HepG2 (cell line): ENCODE data around the gene ASB16. TPM values are rescaled to one million over a fixed set of nuclear protein-coding genes. Genes with fewer than 3 reads are reported as not detected.

ENCODE experiments used
- CC2D1A ChIP-seq: sonication (generic); formaldehyde crosslinking; IDR thresholded peaks from 2 replicates; pipeline ENCODE4 v1.8.1; 2023; ENCODE audit warnings: mild to moderate bottlenecking, missing genetic modification reagents
- HDAC2 ChIP-seq: sonication (generic); formaldehyde crosslinking; IDR thresholded peaks from 2 replicates; pipeline ENCODE4 v1.4.0; 2020; ENCODE audit warnings: missing genetic modification reagents
- HDAC6 ChIP-seq: fragments of 200-600 bp; sonication (generic); IDR thresholded peaks from 2 replicates; pipeline ENCODE4 v1.7.0; 2017; ENCODE audit warnings: mild to moderate bottlenecking, antibody characterized with exemption, low read length, low read depth
- HES4 ChIP-seq: sonication (generic); formaldehyde crosslinking; IDR thresholded peaks from 2 replicates; pipeline ENCODE4 v1.9.0; 2021; ENCODE audit warnings: mild to moderate bottlenecking, missing genetic modification reagents, borderline replicate concordance
- HIVEP1 ChIP-seq: sonication (generic); formaldehyde crosslinking; IDR thresholded peaks from 2 replicates; pipeline ENCODE4 v1.4.0; 2020; ENCODE audit warnings: mild to moderate bottlenecking, missing genetic modification reagents
- HNF4A ChIP-seq: sonication (generic); formaldehyde crosslinking; IDR thresholded peaks from 2 replicates; pipeline ENCODE4 v1.4.0; 2020; ENCODE audit warnings: missing genetic modification reagents
- RFX3 ChIP-seq: IDR thresholded peaks from 2 replicates; pipeline ENCODE4 v1.6.1; 2016; ENCODE audit warnings: missing biosample characterization, missing genetic modification reagents
- RXRB ChIP-seq: IDR thresholded peaks from 2 replicates; pipeline ENCODE4 v1.6.1; 2016; ENCODE audit warnings: borderline replicate concordance, missing genetic modification reagents, missing compliant biosample characterization
- SMAD3 ChIP-seq: sonication (generic); formaldehyde crosslinking; IDR thresholded peaks from 2 replicates; pipeline ENCODE4 v1.4.0; 2020; ENCODE audit warnings: missing genetic modification reagents
- SSRP1 ChIP-seq: IDR thresholded peaks from 2 replicates; pipeline ENCODE4 v1.6.1; 2016; ENCODE audit warnings: control low read depth
- STAG1 ChIP-seq: sonication (generic); formaldehyde crosslinking; IDR thresholded peaks from 2 replicates; pipeline ENCODE4 v1.4.0; 2020; ENCODE audit warnings: missing genetic modification reagents
- TCF7 ChIP-seq: sonication (generic); IDR thresholded peaks from 2 replicates; pipeline ENCODE4 v1.6.1; 2016; ENCODE audit warnings: antibody characterized with exemption, low read depth
- ZBTB38 ChIP-seq: sonication (generic); formaldehyde crosslinking; IDR thresholded peaks from 2 replicates; pipeline ENCODE4 v1.5.1; 2020; ENCODE audit warnings: mild to moderate bottlenecking, missing genetic modification reagents
- ZNF136 ChIP-seq: sonication (generic); formaldehyde crosslinking; IDR thresholded peaks from 2 replicates; pipeline ENCODE4 v1.8.1; 2022; ENCODE audit warnings: low read depth, mild to moderate bottlenecking, moderate library complexity, missing genetic modification reagents
- ZNF225 ChIP-seq: sonication (generic); formaldehyde crosslinking; IDR thresholded peaks from 2 replicates; pipeline ENCODE4 v1.4.0; 2020; ENCODE audit warnings: mild to moderate bottlenecking, missing genetic modification reagents
- ZNF557 ChIP-seq: sonication (generic); formaldehyde crosslinking; IDR thresholded peaks from 2 replicates; pipeline ENCODE4 v1.4.0; 2020; ENCODE audit warnings: missing genetic modification reagents
- ZNF589 ChIP-seq: sonication (generic); formaldehyde crosslinking; conservative IDR thresholded peaks from 2 replicates; pipeline ENCODE4 v1.8.0; 2022; ENCODE audit warnings: mild to moderate bottlenecking, moderate library complexity, missing genetic modification reagents
- ZNF768 ChIP-seq: sonication (generic); formaldehyde crosslinking; IDR thresholded peaks from 2 replicates; pipeline ENCODE4 v1.4.0; 2020; ENCODE audit warnings: missing genetic modification reagents
- polyA plus RNA-seq, 8 experiments: library from polyadenylated mRNA; depleted of rRNA in 3 of 8; stranded (reverse) in 7 of 8; unstranded in 1 of 8; fragments of >200 nt; fragmentation: Illumina TruSeq in 4 of 8; extraction: Trizol in 4 of 8; gene quantifications; 2 replicates each; pipeline versions ENCODE4 v1.2.1 to v1.2.3, GENCODE V29; 2011 to 2016; ENCODE audit warnings: low read depth in 4 of 8, missing spikeins in 1 of 8, mixed read lengths in 1 of 8; ENCODE audit not compliant: insufficient read depth in 1 of 8
- total RNA-seq, 5 experiments: library from RNA; depleted of rRNA; stranded (reverse); fragments of >200 nt; fragmentation: Illumina TruSeq; extraction: Trizol; gene quantifications; 2 replicates each; pipeline ENCODE4 v1.2.3, GENCODE V29; 2016; ENCODE audit warnings: low read depth in 1 of 5
- TF ChIP-seq, protein P1 (sequence below): sonication (generic); formaldehyde crosslinking; IDR thresholded peaks from 2 replicates; pipeline ENCODE4 v1.8.0; 2022; ENCODE audit warnings: mild to moderate bottlenecking, missing genetic modification reagents
- TF ChIP-seq, protein P2 (sequence below): sonication (generic); formaldehyde crosslinking; conservative IDR thresholded peaks from 2 replicates; pipeline ENCODE4 v1.8.0; 2022; ENCODE audit warnings: mild to moderate bottlenecking, moderate library complexity, missing genetic modification reagents
- TF ChIP-seq, protein P3 (sequence below): sonication (generic); formaldehyde crosslinking; IDR thresholded peaks from 2 replicates; pipeline ENCODE4 v1.4.0; 2020; ENCODE audit warnings: low read depth, mild to moderate bottlenecking, missing genetic modification reagents
- TF ChIP-seq, protein P4 (sequence below): sonication (generic); formaldehyde crosslinking; IDR thresholded peaks from 2 replicates; pipeline ENCODE4 v1.5.1; 2020; ENCODE audit warnings: mild to moderate bottlenecking, missing genetic modification reagents, borderline replicate concordance
- TF ChIP-seq, protein P5 (sequence below): sonication (generic); formaldehyde crosslinking; IDR thresholded peaks from 2 replicates; pipeline ENCODE4 v1.8.0; 2022; ENCODE audit warnings: mild to moderate bottlenecking, missing genetic modification reagents, borderline replicate concordance

Gene ASB16
- total and polyA plus RNA-seq, 2 of the 13 experiments (the other 11 are each of a cell fraction or from before 2014, with no cell fraction given) = 0.07 TPM; not detected in 1

DNA sequence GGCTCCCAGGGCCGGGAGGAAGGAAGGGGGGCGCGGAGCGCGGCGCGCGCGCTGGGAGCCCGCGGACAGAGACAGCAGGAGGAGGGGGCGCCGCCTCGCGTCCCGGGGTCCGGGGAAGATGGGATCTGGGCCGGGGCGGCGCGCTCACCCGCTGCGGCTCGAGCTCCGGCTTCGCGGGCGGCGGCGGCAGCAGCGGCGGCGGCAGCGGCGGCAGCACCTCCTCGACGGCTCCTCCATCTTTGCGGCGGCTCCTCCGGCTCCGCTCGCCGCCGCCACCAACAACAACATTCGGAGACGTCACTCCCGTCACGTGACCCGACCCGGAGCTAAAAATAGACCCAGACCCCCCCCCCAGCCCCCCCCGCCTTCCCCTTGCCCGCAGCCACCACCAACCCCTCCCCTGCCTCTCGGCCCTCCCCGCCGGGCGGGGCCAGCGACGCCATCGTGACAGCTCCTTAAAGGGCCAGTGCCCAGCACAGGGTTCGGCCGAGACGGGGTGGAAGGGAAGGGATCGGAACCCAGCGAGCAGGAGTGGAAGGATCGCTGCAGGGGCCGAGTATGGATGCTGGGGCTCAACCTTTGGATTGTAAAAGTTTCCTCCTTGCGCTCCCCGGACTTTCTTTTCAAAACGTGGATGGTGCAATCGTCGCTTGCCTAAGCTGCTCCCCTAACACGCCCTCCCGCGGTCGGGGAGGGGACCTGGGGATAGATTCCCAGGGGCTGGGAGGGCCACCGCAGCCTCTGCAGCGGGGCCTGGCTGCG lies 47.0 kb upstream of the ASB16 start, which contains the start of gene HDAC5 (continued):
- TF ChIP-seq CC2D1A (no peak), ZNF589 (no peak), HDAC2 (CRISPR knock-in tag) (peak; percentile 76; the same call in 1 of the 2 replicates), SMAD3 (CRISPR knock-in tag) (no peak), RFX3 (CRISPR knock-in tag) (no peak), HES4 (CRISPR knock-in tag) (peak; percentile 76; the same call in 1 of the 2 replicates), RXRB (CRISPR knock-in tag) (peak; percentile 75), HNF4A (CRISPR knock-in tag) (peak; percentile 54), ZNF557 (CRISPR knock-in tag) (no peak), TCF7 (no peak), STAG1 (CRISPR knock-in tag) (peak; percentile 66), HDAC6 (no peak), ZNF225 (CRISPR knock-in tag) (peak; percentile 83), ZNF136 (CRISPR knock-in tag) (no peak; the same call in 1 of the 2 replicates), SSRP1 (CRISPR knock-in tag) (no peak), HIVEP1 (CRISPR knock-in tag) (peak; percentile 90; the same call in 1 of the 2 replicates), ZNF768 (CRISPR knock-in tag) (peak; percentile 66; the same call in 1 of the 2 replicates), ZBTB38 (CRISPR knock-in tag) (peak; percentile 72)
- TF ChIP-seq, protein P1, sequence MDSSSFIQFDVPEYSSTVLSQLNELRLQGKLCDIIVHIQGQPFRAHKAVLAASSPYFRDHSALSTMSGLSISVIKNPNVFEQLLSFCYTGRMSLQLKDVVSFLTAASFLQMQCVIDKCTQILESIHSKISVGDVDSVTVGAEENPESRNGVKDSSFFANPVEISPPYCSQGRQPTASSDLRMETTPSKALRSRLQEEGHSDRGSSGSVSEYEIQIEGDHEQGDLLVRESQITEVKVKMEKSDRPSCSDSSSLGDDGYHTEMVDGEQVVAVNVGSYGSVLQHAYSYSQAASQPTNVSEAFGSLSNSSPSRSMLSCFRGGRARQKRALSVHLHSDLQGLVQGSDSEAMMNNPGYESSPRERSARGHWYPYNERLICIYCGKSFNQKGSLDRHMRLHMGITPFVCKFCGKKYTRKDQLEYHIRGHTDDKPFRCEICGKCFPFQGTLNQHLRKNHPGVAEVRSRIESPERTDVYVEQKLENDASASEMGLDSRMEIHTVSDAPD = no peak
- TF ChIP-seq, protein P2, sequence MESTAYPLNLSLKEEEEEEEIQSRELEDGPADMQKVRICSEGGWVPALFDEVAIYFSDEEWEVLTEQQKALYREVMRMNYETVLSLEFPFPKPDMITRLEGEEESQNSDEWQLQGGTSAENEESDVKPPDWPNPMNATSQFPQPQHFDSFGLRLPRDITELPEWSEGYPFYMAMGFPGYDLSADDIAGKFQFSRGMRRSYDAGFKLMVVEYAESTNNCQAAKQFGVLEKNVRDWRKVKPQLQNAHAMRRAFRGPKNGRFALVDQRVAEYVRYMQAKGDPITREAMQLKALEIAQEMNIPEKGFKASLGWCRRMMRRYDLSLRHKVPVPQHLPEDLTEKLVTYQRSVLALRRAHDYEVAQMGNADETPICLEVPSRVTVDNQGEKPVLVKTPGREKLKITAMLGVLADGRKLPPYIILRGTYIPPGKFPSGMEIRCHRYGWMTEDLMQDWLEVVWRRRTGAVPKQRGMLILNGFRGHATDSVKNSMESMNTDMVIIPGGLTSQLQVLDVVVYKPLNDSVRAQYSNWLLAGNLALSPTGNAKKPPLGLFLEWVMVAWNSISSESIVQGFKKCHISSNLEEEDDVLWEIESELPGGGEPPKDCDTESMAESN (CRISPR knock-in tag) = peak; percentile 91
- TF ChIP-seq, protein P3, sequence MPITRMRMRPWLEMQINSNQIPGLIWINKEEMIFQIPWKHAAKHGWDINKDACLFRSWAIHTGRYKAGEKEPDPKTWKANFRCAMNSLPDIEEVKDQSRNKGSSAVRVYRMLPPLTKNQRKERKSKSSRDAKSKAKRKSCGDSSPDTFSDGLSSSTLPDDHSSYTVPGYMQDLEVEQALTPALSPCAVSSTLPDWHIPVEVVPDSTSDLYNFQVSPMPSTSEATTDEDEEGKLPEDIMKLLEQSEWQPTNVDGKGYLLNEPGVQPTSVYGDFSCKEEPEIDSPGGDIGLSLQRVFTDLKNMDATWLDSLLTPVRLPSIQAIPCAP = peak; percentile 46; the same call in 1 of the 2 replicates
- TF ChIP-seq, protein P4, sequence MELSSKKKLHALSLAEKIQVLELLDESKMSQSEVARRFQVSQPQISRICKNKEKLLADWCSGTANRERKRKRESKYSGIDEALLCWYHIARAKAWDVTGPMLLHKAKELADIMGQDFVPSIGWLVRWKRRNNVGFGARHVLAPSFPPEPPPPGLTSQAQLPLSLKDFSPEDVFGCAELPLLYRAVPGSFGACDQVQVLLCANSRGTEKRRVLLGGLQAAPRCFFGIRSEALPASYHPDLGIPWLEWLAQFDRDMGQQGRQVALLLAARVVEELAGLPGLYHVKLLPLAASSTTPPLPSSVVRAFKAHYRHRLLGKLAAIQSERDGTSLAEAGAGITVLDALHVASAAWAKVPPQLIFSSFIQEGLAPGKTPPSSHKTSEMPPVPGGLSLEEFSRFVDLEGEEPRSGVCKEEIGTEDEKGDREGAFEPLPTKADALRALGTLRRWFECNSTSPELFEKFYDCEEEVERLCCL (CRISPR knock-in tag) = no peak
- TF ChIP-seq, protein P5, sequence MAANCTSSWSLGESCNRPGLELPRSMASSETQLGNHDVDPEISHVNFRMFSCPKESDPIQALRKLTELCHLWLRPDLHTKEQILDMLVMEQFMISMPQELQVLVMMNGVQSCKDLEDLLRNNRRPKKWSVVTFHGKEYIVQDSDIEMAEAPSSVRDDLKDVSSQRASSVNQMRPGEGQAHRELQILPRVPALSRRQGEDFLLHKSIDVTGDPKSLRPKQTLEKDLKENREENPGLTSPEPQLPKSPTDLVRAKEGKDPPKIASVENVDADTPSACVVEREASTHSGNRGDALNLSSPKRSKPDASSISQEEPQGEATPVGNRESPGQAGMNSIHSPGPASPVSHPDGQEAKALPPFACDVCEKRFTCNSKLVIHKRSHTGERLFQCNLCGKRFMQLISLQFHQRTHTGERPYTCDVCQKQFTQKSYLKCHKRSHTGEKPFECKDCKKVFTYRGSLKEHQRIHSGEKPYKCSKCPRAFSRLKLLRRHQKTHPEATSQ (CRISPR knock-in tag) = no peak
